ENCODE results near the gene ETS2.

ETS2 gene

DNA sequence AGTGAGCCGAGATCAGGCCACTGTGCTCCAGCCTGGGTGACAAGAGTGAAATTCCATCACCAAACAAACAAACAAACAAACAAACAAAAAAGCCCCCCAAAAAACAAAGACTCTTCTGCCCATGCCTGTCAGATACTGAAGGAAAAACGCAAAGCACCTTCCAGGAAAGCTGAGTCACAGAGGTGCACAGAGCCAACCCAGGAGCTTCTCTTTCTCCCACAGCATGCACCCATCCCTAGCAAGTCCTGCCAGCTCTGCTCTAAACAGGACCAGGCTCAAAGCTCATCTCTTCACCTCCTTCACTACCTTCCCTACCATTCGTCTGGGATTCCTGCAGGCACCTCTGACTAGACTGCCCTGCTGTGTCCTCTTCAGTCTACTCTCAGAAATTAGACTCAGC, 46.5 kb downstream of the ETS2 start:
- no peaks in the 10 kb centered on the region for H3K9me3 Mint-ChIP-seq
- H3K27ac Mint-ChIP-seq, result no peak overlapping the region

DNA sequence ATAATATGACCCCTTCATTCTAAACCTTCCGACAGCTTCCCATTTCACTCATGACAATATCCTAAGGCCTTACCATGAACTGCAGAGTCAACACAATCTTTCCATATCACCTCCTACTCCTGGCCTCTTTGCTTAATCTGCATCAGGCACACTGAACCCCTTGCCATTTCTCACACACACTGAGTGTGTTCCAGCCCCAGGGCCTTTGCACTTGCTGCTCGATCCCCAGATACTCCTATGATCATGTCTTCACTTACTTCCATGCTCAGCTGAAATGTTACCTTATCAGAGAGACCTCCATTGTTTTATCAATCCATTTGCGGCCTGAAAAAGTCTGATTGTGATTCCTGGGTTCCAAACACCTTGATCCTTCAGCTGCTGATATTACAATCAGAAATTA, 47.0 kb downstream of the ETS2 start:
- intact Hi-C loops (cut with micrococcal nuclease), result no loop called here
- Mint-ChIP-seq H3K9me3 (no peaks in the 10 kb centered on the region), H3K27ac (no peak overlapping the region), H3K27me3 (peaks cover 20% of the 10 kb centered on the region), H3K36me3 (ENCODE audit: low read depth) (no peaks in the 10 kb centered on the region), H3K4me1 (ENCODE audit: low read depth) (peaks cover 23% of the 10 kb centered on the region), H3K4me3 (no peak overlapping the region)

More for the DNA sequence above, 46.5 kb downstream of the ETS2 start:
- H3K4me3 Mint-ChIP-seq, result no peak overlapping the region
- H3K4me1 Mint-ChIP-seq (ENCODE audit: low read depth), result peaks cover 23% of the 10 kb centered on the region
- H3K36me3 Mint-ChIP-seq (ENCODE audit: low read depth), result no peaks in the 10 kb centered on the region
- H3K27me3 Mint-ChIP-seq, result peaks cover 20% of the 10 kb centered on the region
- intact Hi-C loops (cut with micrococcal nuclease), result no loop called here

DNA sequence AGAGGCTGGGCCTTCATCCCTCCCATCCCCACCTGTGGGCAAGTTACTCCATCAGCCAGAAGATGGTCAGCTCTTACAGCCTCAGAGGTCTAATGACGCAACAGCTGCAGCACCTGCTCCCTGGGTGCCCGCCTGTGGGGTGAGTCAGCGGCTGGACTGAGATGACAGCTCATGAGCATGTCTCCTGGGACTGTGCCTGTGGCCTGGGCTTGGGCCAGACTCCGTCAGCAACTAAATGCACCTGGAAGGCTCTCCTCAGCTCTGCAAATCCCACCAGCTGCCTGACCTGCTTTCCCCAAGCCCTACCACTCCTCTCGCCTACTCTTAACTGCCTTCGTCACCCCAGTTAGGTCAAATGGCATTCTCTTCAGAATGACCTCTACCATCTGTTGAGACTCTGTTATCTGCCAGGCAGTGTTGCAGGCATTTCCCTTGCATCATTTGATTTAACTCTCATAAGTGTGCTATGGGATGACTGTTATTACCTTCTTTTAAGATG, 47.7 kb downstream of the ETS2 start:
- Mint-ChIP-seq H3K4me1 (ENCODE audit: low read depth) (peaks cover 29% of the 10 kb centered on the region), H3K36me3 (ENCODE audit: low read depth) (no peaks in the 10 kb centered on the region), H3K9me3 (no peaks in the 10 kb centered on the region), H3K27ac (no peak overlapping the region), H3K4me3 (no peak overlapping the region), H3K27me3 (peaks cover 24% of the 10 kb centered on the region)
- intact Hi-C loops (cut with micrococcal nuclease), result no loop called here

DNA sequence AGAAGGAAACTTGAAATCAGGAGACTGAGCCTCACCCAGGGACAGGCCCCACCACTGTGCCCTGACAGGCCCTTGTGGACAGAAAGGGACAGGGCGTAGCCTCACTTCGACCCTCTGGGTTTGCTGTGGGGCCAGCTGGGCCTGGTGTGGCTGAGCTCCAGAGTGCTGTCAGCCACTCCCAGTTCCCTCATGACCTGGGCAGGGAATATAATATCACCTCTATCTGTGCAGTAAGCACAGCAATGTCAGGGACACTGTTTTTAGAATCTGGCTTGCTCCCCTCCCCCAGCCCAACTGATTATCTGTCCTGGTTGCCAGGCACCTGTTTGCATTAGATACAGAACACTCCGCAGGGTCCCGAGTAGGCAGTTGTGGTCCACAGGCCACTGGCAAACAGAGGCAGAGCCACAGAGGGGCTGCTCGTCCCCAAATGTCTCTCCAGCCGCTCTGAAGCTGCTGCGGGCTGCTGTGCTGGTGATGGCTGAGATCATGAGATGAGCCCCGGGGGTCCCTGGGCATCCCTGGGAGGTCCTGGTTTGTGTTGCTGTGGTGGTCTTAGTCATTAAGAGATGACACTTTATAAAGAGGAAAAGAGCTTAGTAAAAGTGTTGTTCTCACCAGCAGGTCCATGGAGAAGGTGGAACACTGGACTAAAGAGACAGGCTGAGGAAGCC, 51.6 kb downstream of the ETS2 start:
- no peak overlapping the region for H3K4me3 Mint-ChIP-seq
- intact Hi-C loops (cut with micrococcal nuclease), result no loop called here
- H3K27me3 Mint-ChIP-seq, result peaks cover 30% of the 10 kb centered on the region

DNA sequence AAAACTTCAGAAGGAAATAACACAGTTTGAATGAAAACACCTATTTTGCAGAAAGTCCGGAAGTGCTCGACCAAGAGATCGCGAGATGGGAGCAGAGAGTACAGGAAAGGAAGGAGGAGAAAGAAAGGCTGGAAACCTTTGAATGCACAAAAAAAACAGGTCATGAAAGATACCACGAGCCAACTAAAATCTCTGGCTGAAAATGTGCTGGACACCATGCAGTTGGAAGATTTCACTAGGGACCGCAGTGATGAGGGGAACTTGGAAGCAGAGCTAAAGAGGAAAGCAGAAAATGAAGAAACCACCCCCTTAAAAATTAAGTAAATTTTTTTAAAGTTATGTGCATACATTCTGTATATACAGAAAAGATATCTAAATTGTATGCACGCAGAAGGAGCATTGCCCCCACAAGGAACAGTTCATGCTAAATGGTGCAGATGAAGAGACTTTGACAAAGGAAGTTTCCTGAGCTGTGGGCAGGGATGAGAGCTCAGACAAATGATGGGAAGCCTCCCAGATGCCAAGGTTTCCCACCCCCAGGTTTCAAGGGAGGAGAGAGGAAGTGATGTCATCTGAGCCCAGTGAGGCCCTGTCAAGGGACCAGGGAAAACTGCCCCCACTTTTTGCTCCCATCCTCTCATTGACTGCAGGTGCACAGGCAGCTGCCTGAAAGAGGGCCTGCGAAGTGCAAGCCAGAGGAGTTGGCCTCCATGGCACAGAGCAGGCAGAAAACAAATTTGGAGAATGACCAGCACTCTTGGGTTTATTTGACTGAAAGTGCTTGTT, 52.5 kb downstream of the ETS2 start:
- Mint-ChIP-seq H3K4me1 (ENCODE audit: low read depth) (peaks cover 23% of the 10 kb centered on the region), H3K27ac (no peak overlapping the region), H3K36me3 (ENCODE audit: low read depth) (no peaks in the 10 kb centered on the region), H3K9me3 (no peaks in the 10 kb centered on the region), H3K4me3 (no peak overlapping the region), H3K27me3 (peaks cover 29% of the 10 kb centered on the region)
- intact Hi-C loops (cut with micrococcal nuclease), result no loop called here

More for the DNA sequence above, 51.6 kb downstream of the ETS2 start:
- Mint-ChIP-seq H3K27ac (no peak overlapping the region), H3K4me1 (ENCODE audit: low read depth) (peaks cover 25% of the 10 kb centered on the region), H3K9me3 (no peaks in the 10 kb centered on the region), H3K36me3 (ENCODE audit: low read depth) (no peaks in the 10 kb centered on the region)

DNA sequence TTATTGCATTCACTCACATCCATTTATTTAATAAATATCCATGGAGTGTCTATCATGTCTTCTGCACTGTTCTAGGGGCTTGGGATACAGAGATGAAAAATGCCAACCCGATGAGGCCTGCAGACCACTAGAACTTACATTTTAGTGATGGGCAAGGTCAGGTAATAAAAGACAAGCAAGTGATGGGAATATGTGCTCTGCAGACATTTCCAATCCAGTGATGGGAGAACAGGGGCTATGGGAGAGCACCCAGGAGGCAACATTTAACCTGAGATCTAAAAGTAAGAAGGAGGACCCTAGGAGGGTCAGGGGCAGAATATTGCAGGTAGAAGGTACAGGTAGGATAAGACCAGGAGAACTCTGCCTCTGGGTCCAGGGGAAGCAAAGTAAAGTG, 53.1 kb downstream of the ETS2 start:
- intact Hi-C loops (cut with micrococcal nuclease), result no loop called here
- Mint-ChIP-seq H3K4me1 (ENCODE audit: low read depth) (peaks cover 17% of the 10 kb centered on the region), H3K4me3 (no peak overlapping the region), H3K27ac (no peak overlapping the region), H3K36me3 (ENCODE audit: low read depth) (no peaks in the 10 kb centered on the region), H3K27me3 (peaks cover 29% of the 10 kb centered on the region), H3K9me3 (no peaks in the 10 kb centered on the region)

DNA sequence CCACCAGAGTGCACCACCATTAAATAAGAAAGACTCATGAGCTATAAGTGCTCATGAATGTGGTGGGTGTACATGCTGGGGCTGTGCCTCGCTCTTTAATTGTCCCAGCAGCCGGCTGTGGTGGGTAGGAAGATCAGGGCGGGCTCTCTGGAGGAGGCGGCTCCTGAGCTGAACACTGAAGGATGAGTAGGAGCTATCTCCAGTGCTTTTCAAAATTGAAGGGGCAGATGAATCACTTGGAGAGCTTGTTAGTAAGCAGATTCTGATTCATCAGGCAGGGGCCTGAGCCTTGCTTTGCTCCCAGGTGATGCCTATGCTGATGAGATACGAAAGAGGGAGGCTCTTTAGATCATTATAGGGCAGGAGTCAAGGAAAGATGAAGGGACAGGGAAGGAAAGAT, 54.1 kb downstream of the ETS2 start:
- H3K4me3 Mint-ChIP-seq, result no peak overlapping the region
- no peaks in the 10 kb centered on the region for H3K9me3 Mint-ChIP-seq
- no peaks in the 10 kb centered on the region for H3K36me3 Mint-ChIP-seq (ENCODE audit: low read depth)
- intact Hi-C loops (cut with micrococcal nuclease), result no loop called here
- H3K27me3 Mint-ChIP-seq, result peaks cover 35% of the 10 kb centered on the region
- no peak overlapping the region for H3K27ac Mint-ChIP-seq
- H3K4me1 Mint-ChIP-seq (ENCODE audit: low read depth), result peaks cover 17% of the 10 kb centered on the region

DNA sequence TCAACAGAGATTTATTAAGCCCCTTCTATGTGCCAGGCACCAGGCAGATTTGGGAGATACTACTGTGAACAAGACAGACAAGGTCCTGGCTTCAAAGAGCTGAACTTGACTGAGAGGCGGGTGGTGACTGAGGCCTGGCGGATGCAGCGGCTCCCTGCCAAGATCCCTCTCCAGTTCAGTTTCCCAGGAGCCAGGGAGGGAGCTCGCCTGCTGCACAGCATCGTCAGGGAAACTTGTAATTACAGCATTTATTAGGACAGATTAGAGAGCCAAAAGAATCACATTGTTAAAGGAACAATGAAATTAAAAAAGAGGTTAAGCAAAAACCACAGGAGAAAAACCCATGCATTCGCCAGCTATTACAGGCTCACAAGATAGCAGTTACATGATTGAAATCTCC, 55.3 kb downstream of the ETS2 start:
- H3K27me3 Mint-ChIP-seq, result peaks cover 35% of the 10 kb centered on the region
- H3K4me3 Mint-ChIP-seq, result no peak overlapping the region
- no peaks in the 10 kb centered on the region for H3K36me3 Mint-ChIP-seq (ENCODE audit: low read depth)
- H3K9me3 Mint-ChIP-seq, result no peaks in the 10 kb centered on the region
- no peak overlapping the region for H3K27ac Mint-ChIP-seq
- intact Hi-C loops (cut with micrococcal nuclease), result no loop called here
- peaks cover 17% of the 10 kb centered on the region for H3K4me1 Mint-ChIP-seq (ENCODE audit: low read depth)

DNA sequence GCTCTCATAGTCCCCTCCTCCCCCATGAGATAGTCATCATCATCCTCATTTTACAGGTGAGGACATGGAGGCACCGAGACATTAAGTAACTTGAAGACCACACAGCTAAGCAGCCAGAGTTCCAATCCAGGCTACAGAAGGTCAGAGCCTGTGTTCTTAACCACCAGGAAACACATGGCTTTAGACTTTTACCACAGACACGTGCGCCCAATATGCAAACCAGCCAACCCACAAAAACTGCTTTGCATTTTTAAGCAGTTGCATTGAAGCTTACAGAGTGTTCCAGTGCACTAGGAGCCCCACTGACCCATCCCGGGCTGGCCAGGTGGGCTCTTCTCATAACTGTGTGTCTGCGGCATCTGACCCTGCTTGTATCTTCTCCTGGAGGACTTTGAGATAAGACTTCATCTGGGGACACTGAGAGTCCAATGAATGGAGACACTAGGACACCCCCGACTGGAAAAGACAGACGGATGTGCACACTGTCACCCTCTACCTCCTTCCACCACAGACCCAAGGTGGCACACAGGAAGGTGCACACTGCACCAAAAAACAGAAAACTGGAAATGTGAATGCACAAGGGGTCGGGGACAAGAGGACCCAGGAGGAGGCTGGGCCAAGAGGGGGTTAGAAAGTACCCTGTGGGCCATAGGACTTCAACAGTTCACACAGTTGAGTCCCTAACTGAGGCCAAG, 56.4 kb downstream of the ETS2 start:
- H3K27ac Mint-ChIP-seq, result no peak overlapping the region
- intact Hi-C loops (cut with micrococcal nuclease), result no loop called here
- no peaks in the 10 kb centered on the region for H3K36me3 Mint-ChIP-seq (ENCODE audit: low read depth)
- peaks cover 17% of the 10 kb centered on the region for H3K4me1 Mint-ChIP-seq (ENCODE audit: low read depth)
- H3K9me3 Mint-ChIP-seq, result no peaks in the 10 kb centered on the region
- no peak overlapping the region for H3K4me3 Mint-ChIP-seq
- peaks cover 35% of the 10 kb centered on the region for H3K27me3 Mint-ChIP-seq

DNA sequence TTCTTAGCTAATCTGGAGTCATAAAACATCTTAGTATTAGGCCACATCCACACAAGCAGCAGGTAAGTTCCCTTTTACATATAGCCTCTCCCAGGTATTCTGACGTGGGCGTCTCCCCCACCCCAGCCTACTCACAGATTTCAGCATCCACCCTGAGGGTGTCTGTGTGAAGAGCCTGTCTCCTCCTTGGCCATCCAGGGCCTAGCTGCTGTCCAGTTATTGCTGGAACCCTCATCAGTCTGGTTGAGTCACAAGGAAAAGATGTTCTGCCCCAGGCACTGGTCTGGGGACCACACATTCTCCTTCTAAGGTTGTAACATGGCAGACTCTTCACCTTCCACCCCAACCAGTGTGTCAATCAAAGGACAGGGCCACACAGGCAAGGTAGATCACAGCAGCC, 57.6 kb downstream of the ETS2 start:
- peaks cover 11% of the 10 kb centered on the region for H3K4me1 Mint-ChIP-seq (ENCODE audit: low read depth)
- H3K9me3 Mint-ChIP-seq, result no peaks in the 10 kb centered on the region
- no peak overlapping the region for H3K27ac Mint-ChIP-seq
- no peaks in the 10 kb centered on the region for H3K36me3 Mint-ChIP-seq (ENCODE audit: low read depth)
- intact Hi-C loops (cut with micrococcal nuclease), result no loop called here
- H3K27me3 Mint-ChIP-seq, result peaks cover 31% of the 10 kb centered on the region
- H3K4me3 Mint-ChIP-seq, result no peak overlapping the region

DNA sequence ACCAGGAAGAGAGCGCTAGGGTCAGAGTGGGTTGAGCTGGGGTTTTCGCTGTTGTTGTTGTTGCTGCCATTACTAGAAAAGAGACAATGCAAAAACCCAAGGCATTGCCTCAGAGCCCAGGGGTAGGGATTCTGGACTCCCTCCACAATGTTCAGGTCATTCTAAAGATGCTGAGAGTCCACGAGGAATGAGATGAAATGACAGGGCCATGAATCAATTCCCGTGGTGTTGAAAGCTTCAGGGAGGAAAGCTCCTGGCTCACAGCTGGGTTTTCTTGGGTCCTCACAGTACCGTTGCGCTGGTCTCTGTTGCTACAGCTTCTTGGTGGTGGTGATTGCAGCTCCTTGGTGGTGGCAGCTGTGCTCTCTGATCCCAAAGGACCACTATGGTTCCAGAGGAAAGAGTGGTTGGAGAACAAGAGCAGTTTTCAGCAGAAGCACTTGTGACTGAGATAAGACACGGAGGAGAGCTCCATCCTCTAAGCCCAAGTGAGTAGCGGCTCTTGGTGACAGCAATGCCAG, 58.2 kb downstream of the ETS2 start:
- Mint-ChIP-seq H3K36me3 (ENCODE audit: low read depth) (no peaks in the 10 kb centered on the region), H3K27me3 (peaks cover 30% of the 10 kb centered on the region), H3K9me3 (no peaks in the 10 kb centered on the region), H3K4me3 (no peak overlapping the region), H3K27ac (no peak overlapping the region), H3K4me1 (ENCODE audit: low read depth) (peaks cover 11% of the 10 kb centered on the region)
- intact Hi-C loops (cut with micrococcal nuclease), result no loop called here

DNA sequence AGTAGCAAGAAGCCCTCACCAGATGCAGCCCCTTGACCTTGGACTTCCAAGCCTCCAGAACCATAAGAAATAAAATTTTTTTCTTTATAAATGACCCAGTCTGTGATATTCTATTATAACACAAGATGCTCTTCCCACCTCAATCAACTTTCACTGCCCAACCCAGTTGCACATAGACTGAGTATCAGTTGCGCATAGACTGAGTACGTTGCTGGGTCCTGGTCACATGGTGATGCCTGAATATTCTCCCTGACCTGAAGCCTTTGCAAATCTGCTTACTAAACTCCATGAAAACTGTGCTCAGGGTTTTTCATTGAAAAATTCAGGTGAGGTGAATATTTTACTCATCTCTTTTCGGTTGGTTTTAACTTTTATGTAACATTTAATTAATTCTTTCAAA, 59.2 kb downstream of the ETS2 start:
- Mint-ChIP-seq H3K27me3 (peaks cover 24% of the 10 kb centered on the region), H3K4me1 (ENCODE audit: low read depth) (peaks cover 11% of the 10 kb centered on the region), H3K4me3 (no peak overlapping the region), H3K9me3 (no peaks in the 10 kb centered on the region), H3K27ac (no peak overlapping the region), H3K36me3 (ENCODE audit: low read depth) (no peaks in the 10 kb centered on the region)
- intact Hi-C loops (cut with micrococcal nuclease), result no loop called here

DNA sequence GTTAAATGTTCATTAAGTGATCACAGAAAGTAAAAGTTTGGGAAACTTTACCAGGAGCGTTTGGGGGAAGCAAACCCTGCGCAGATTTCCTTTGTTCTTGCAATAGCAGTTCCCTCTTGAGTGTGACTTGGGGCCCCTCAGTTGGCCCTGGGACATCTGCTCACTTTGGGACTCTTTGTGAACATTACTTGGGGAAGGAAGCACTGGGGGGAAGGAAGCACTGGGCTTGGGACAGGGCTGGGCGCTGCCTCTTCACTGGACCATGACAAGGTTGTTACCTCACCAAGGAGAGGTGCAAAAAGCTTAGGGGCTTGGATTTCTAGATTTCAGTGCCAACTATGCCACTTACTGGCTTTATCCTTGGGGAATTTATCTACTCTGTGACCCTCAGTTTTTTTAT, 63.5 kb downstream of the ETS2 start:
- Mint-ChIP-seq H3K36me3 (ENCODE audit: low read depth) (no peaks in the 10 kb centered on the region), H3K27ac (no peak overlapping the region), H3K4me3 (no peak overlapping the region), H3K4me1 (ENCODE audit: low read depth) (peaks cover 11% of the 10 kb centered on the region), H3K27me3 (peaks cover 6% of the 10 kb centered on the region), H3K9me3 (no peaks in the 10 kb centered on the region)
- intact Hi-C loops (cut with micrococcal nuclease), result no loop called here

DNA sequence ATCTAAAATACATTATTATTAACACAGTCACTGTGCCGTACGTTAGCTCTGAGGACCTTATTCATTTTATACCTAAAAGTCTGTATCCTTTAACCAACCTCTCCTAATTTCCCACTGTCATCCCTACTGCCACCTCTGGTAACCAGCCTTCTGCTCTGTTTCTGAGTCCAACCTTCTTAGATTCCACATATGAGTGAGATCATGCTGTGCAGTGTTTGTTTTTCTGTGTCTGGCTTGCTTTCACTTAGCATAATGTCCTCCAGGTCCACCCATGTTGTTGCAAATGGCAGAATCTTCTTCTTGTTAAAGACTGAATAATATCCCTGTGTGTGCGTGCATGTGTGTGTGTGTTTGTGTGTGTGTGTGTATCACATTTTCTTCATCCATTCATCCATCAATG, 64.2 kb downstream of the ETS2 start:
- peaks cover 14% of the 10 kb centered on the region for H3K4me1 Mint-ChIP-seq (ENCODE audit: low read depth)
- H3K9me3 Mint-ChIP-seq, result no peaks in the 10 kb centered on the region
- no peaks in the 10 kb centered on the region for H3K36me3 Mint-ChIP-seq (ENCODE audit: low read depth)
- no peak overlapping the region for H3K4me3 Mint-ChIP-seq
- intact Hi-C loops (cut with micrococcal nuclease), result no loop called here
- H3K27me3 Mint-ChIP-seq, result no peaks in the 10 kb centered on the region
- no peak overlapping the region for H3K27ac Mint-ChIP-seq

Data from dendritic cell treated with granulocyte-macrophage colony-stimulating factor and Interleukin-4, amounts not matched to agents 40 ng/mL and 50 ng/mL, for 4 days (primary cell).